HG03439 (cell line): ENCODE data around the gene FAM120A.

Source experiments
- ATAC-seq: cut with Tn5 transposase; IDR thresholded peaks from one replicate; pipeline ENCODE4 v1.9.1; 2021; ENCODE audit warnings: mild to moderate bottlenecking, moderate library complexity; ENCODE audit not compliant: unreplicated experiment

The FAM120A gene

DNA sequence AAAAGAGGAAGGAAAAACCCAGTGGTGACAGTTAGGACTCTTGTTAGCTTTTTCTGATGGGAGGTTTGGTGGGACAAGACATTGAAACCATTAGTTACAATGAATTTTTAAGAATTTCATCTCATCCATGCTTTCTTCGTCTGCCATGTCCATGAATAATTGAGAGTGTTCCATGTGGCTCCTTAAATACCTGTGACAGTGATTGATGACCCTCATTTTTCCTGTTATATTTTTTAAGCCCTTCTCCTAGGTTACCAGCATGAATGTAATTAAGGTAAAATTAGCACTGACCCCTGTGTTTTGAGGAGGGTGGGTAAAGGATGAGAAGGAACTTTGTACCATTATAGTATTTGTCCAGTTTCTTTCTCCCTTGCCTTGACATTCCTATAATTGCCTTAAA, 101.4 kb downstream of the FAM120A start:
- ATAC-seq = no peak

DNA sequence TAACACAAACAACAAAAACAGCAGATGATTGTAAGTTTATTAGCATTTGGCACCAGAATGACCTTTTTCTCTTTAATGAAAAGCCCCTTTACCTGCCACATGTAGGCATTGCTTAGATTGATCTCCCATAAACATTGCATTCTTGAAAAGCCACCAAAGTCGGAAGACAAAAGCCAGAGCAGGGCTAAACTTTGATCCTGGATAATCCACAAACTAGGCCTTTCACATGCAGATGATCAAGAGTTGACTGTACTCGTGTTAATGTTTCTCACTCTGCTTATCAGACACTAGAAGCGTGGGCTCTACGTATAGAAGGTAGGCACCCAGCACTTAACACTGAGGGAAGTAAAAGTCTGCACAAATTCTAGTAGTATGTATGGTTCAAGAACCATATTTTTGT, 103.9 kb downstream of the FAM120A start:
- ATAC-seq = no peak

DNA sequence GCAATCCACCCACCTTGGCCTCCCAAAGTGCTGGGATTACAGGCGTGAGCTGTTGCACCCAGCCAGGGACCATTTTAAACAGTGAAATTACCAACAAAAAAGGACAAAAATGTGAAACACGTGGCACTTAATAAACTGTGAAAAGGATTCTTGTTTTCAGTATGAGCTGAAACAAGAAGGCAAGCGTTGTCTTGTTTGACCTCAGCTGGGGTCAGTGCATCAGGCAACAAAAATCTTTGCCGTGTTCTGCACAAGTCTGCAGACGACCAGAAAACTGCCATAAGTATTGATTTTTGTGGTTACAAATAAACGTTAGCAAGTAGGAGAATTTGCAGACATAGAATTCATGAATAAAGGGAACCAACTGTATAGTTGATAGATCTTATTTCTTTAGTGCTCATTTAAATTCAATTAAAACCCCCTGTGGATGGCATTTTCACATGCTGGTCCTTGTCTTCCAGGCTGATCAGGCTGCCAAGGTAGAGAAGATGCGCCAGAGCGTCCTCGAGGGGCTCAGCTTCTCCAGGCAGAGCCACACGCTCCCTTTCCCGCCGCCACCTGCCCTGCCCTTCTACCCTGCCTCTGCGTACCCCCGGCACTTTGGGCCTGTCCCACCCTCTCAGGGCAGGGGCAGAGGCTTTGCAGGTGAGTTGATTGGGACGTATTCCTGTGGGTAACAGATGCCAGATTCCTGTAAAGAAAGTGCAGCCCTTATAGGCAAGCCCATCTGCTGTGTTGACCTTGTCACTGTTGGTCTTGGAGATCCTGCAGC, 106.1 kb downstream of the FAM120A start:
- ATAC-seq = no peak

DNA sequence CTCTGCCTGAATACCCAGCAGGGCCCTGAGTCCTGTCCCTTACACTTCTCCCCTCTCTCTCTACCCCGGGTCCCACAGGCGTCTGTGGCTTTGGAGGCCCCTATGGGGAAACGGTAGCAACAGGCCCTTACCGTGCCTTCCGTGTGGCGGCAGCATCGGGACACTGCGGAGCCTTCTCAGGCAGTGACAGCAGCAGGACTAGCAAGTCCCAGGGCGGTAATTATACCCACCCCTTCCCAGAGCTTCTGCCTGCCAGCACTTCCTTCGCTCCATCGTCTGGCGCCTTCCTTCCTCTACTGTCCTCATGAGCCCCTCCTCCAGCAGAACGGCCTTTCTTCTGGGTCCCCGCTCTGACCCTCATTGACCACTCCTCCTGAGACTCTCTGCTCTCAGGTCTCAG, 107.0 kb downstream of the FAM120A start:
- no peak for ATAC-seq

DNA sequence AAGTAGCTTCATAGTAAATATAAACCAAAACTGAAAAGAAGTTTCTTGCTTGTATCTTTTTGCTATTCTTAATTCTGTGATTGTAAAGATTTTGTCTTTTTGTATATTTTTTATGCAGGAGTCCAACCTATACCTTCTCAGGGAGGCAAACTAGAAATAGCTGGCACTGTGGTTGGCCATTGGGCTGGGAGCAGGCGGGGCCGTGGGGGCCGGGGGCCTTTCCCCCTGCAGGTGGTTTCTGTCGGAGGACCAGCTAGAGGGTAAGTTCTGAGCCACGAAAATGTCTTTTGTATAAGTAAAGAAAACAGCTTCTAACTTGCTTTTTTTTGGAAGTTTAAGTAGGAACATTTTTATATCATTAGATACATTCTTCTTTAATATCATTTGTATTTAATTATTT, 109.5 kb downstream of the FAM120A start:
- ATAC-seq = no peak

DNA sequence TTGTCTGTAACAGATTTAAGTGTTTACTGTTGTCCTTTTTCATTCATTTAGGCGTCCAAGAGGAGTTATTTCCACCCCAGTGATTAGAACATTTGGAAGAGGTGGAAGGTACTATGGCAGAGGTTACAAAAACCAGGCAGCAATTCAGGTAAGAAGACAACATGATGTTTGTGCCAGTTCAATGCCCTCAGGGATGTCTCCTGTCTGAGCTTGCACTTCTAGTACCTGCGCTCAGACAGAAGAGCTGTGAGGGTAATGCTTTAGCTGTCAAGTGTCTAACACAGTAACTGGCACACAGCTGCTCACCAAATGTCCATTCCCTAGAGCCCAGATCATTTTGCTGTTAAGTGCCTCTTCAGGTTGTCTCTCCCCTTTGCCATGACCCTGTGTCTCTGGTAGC, 110.7 kb downstream of the FAM120A start:
- no peak for ATAC-seq

DNA sequence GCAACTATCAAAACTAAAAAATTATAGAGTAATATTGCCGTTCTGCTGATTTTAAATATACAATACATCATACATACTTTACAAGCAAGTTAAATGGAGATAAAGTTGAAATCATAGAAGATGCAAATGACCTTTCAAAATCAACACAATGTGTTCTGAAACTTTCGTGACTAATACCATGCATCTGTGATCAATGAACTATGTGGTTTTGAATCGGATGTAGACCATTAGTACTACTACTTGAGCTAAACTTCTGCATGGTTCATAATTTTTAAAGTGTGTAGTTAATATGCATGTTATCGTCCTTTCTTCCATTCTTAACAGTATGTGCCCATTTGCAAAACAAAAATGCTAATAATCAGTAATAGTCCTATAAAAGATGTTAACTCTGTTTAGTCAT, 113.6 kb downstream of the FAM120A start:
- no peak for ATAC-seq

DNA sequence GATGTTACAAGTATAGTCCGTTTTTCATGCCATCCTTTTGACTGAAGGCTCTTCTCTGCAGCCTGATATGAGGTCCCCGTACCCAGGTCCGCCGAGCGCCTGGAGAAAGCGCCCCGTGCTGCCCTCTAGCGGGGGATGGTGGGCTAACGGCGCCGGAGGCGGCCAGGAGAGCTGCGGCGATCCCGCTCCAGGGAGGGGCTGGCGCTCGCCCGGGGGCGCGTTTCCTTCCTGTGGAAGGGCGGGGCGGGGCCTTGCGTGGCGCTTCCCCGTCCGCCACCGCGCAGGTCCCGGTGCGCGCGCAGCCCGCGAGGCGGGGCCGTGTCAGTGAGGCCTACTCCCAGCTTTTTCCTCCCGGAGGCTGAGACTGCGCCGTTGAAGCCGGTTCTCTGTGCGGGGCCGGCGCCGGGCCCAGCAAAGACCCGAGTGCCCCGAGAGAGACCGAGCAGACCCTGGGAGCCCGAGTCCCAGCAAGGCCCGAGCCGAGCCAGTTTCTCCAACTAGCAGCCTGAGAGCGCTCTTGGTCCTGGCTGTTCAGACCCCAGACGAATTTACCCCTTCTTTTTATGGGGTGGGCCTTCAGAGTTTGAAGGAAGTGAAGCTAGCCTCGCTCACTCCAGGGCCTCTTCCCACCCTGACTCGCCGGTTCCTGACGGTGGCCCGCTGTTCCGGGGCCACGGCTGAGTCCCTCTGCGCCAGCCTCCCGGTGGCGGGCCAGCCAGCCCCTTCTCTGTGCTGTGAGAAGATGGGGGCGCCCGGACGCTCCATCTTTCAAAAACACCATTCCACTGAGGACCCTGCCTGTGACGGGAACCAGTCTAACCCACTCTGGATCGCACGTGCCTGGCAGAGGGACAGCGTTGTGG, 115.2 kb downstream of the FAM120A start:
- ATAC-seq = peak; percentile 91

DNA sequence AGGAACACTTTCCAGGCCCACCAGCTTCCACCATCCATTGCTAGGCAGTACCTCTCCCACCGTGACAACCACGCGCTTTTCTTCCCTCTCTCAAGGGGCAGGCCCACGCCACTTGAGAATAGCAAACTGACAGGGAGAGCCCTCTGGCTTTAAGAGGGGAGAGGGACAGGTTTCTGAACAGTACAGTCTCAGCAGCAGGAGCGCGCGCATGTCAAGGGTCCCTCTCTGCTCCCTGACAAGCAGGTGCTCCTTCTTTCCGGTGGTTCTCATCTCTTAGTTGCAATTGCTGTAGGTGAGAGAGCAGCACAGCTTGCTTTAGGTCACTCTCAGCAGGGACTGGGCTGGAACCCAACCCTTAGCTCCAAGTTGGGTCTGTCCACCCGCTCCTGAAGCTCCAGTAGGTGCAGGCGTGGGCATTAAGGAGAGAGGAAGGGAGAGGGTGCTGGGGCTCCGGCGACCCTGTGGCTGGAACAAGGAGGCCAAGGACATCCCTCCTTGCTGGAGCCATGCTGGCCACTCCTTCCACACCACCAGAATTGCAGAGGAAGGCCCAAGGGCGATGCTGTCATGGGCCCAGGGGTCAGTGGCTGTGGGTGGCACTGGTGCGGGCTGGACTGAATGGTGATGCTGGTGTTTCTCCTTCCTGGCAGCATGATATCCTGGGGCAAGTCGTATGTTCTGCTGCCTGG, 115.9 kb downstream of the FAM120A start:
- no peak for ATAC-seq

DNA sequence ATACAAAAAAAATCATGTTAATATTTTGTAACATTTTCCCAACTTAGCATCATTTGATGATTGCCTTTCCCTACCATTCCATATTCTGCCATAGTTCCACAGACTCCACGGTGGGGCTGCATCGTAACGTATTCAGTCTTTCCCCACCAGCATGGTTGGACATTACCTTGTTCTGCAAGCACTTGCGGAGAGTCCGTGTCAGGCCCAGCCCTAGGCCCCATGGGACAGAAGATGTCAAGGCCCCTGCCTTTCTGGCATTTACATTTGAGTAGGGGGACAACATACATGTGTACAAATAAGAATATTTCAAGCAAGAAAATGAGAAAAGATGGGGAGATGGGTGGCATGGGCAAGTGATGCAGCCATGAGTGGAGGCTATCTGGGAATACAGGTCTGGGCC, 116.7 kb downstream of the FAM120A start:
- no peak for ATAC-seq

DNA sequence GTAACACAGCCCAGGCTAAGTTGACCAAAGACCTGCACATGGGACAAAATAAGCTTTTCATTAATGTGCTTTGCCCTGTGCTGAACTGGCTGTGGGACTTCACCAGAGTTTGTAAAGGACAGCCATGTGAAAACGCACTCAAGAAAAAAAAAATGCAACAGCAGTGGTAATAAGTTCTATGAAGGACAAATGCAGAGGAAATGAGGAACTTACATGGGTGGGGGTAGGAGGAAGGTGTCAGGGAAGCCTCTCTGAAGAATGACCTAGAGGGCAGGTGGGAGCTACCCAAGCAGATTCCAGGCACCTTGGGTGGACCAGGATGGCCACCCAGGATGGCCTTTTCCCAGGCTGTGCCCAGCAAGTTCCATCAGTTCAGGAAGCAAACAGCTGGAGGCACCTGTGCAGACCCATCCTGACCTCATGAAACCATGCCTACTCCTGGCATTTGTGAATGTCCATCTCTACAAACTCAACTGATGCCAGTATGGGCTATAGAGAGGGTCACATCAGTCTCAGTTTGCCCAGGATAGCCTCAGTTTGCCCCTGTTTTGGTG, 118.2 kb downstream of the FAM120A start:
- ATAC-seq = no peak

DNA sequence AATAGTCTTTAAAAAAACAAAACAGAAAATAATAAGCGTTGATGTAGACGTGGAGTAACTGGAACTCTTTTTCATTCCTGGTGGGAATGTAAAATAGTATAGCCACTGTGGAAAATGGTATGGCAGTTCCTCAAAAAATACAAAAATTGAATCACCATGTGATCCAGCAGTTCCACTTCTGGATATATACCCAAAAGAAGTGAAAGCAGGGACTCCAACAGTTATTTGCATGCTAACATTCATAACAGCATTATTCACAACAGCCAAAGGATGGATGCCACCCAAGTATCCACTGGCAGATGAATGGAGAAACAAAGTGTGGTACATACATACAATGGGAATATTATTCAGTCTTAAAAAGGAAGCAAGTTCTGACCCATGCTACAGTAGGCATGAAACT, 120.7 kb downstream of the FAM120A start:
- no peak for ATAC-seq

DNA sequence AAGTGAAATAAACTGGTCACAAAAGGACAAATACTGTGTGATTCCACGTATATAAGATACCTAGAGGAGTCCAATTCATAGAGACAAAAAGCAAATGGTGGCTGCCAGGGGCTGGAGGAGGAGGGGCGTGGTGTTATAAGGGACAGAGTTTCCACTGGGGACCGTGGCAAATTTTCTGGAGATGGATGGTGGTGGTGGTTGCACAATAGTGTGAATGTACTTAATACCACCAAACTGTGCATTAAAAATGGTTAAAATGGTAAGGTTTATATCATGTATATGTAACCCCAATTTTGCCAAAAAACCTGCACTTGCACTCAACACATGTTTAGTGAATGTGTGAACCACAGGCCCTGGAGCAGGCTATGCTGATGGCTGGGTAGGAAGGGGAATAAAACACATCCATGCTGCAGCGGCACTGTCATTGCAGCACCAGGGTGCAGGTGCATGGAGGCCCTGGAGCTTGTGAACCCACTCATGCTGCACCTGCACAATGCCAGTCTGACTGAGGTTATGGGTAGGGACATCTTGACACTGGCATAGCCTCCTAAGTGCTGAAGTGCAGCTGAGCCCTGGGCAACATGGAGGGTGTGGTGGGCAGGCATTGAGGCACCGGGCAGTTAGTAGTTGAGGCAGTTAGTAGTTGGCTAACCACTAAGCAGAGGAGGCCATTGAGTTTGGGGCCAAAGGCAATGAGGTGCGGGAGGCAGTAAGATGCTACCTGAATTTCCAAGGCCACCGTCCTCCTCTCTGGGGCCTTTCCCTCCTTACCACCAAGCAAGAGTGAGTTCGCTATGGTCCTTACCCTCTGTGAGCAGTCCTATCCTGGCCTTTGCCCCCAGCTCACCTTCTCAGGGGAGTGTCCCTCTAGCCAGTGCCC, 121.4 kb downstream of the FAM120A start:
- ATAC-seq = no peak

DNA sequence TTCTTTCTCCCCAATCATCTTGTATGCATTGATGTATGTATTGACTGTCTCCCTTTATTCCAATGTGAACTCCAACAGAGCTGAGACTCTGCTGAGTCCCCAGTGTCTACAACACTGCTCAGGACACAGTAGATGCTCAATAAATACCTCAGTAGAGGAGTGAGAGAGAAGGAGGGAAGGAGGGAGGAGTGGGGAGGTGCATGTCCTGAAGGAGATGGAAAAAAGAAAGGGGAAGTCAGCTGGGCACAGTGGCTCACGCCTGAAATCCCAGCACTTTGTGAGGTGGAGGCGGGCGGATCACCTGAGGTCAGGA, 122.0 kb downstream of the FAM120A start:
- no peak for ATAC-seq

DNA sequence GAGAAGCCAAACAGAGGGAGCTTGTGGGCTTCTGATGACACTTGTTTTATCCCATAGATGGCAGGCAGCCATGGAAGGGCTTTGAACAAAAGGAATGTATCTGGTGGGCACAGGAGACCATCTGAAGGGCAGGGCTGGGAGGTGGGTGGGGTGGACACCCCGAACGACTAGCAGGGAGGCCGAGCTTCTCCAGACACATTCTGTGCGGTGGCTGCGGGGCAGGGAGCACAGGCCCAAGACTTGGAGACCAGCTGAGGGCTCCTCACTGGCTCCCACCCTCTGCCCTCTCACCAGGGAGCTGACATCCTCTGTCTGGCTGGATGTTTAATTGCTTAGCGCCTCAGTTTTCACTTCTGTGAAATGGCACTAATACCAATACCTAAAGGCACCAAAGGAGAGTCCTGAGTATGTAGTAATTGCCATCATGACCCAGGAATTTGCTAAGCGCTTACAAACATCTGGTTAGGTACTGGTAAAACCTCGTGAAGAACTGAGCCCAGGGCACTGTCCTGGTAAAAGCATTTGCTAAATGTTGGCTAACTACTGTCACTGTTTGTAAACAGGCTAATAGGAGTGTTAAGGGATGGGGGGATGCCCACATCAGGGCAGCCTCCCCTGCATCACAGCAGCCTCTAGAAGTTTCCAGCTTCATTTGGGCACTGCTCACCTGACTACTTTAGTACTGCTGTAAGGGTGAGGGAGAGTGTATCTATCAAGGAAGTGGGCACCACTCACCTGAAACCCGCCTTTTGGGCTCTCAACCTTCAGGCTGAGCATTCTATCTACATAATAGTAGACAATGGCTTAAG, 122.8 kb downstream of the FAM120A start:
- ATAC-seq = no peak

DNA sequence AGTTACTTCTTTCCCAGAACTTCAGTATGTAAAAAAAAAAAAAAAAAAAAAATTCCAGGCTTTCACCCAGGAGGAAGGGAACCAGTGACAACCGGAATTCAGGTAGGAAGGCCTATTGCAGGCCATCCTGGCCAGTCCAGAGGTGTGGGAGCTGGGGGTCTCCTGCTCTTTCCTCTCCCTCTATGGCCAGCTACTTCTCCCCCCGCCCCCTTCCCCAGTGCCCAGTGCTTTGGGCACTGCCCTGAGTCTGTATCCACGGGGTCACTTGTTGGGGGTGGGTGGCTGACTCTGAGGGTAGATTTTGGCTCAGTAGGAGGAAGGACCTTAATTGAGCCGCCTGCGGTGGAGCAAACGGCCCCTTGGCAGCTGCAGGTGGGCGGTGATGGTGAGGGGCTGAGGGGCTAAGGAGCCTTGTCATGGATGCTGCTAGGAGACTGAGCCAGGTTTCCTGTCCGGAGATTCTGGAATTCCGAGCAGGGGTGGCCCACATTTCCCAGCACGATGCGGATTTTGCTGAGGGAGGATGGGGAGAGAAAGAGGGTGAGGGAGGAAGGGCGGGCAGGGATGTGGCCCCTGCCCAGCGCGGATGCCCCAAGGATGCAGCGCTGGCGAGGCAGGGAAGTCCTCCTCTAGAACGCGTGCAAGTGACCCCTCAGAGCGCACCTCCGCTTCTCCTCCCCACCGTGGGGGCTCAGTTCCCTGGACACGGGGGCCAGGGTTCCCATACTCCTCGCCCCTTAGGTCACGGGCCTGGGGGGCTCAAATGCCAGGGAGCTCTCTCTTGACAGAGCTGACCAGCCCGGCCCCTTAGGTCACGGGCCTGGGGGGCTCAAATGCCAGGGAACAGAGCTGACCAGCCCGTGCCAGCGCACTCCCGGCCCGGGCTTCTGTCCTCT, 123.7 kb downstream of the FAM120A start:
- no peak for ATAC-seq

DNA sequence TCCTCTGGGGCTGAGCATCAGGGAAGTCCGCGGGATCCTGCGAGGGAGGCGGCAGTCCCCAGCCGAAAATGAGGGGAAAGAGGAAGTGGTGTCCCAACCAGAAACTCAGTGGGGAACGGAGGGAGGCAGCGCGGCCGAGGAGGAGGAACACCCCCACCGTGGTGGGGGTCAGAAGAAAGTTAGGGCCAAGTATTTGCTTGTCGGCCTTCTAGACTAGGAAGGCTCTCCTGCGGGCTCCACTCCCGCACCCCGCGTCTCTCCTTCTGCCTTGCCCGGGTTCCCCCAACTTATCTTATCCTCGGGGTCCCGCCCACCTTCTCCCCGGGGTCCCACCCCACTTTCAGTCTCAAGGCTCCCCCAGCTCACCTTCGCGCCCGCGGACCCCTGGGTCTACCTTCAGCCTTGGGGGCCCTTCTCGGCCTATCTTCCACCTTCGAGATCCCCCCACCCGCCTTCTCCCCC, 124.3 kb downstream of the FAM120A start:
- no peak for ATAC-seq

DNA sequence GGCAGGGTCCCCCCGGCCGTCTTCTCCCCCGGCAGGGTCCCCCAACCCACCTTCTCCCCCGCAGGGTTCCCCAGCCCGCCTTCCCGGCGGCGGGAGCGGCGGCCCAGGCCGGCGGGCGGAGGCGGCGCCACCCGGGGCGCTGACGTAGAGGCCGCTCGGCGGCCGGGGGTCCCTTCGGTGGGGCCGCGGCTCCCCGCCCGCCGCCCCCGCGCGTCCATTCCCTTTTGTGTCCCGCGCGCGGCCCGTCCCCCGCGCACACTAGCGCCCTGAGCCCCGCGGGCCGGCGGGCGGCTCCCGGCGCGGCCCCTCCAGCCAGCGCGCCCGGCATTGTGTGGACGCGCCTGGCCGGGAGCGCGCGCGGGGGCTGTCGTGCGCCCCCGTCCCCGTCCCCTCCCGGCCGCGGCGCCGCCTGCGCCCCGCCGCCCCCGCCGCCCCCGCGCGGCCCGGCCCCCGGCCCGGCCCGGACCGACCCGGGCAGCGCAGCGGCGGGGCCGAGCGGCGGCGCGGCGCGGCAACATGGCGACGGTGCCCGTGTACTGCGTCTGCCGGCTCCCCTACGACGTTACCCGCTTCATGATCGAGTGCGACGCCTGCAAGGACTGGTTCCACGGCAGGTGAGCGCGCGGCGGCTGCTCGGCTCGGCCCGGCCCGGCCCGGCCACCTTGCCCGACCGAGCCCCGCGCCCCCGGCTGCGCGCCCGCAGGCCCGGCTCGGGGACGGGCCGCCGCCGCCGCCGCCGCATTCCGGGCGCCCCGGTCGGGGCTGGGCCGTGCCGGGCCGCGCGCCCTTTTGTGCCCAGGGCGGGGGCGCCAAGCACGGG, 125.0 kb downstream of the FAM120A start, which contains the start of gene PHF2:
TSS of gene PHF2 (plus strand) at position 327 of the 820 bp plus-strand sequence. CDS start at position 517, 190 bp downstream.
- no peak for ATAC-seq
